NCI-H128 (cell line): ENCODE data around the gene ATP6V0D1.
"Not testable (repeated sequence)": the region's sequence is repeated elsewhere in the genome, so short reads cannot be mapped to it uniquely, and the experiment has no call there.

Source experiments
- DNase-seq: peaks from one replicate; lab custom pipeline; 2025; ENCODE audit not compliant: unreplicated experiment; lab: John Stamatoyannopoulos, UW

The ATP6V0D1 gene

GRCh38 chr16:67429799-67430503, 51.0 kb downstream of the ATP6V0D1 start:
- DNase-seq: no peak

- DNase-seq: no peak
Observed at GRCh38 chr16:67429053-67429798, 51.7 kb downstream of the ATP6V0D1 start.

GRCh38 chr16:67428146-67428731, 52.7 kb downstream of the ATP6V0D1 start:
- DNase-seq: peak; percentile 43

- DNase-seq: no peak
Observed at GRCh38 chr16:67426950-67427349, 54.0 kb downstream of the ATP6V0D1 start.

GRCh38 chr16:67426022-67426421, 54.9 kb downstream of the ATP6V0D1 start:
- DNase-seq: no peak

GRCh38 chr16:67425580-67425979, 55.4 kb downstream of the ATP6V0D1 start:
- no peak for DNase-seq

- no peak for DNase-seq
Observed at GRCh38 chr16:67425061-67425460, 55.9 kb downstream of the ATP6V0D1 start.

GRCh38 chr16:67424261-67424615, 56.7 kb downstream of the ATP6V0D1 start:
- no peak for DNase-seq

GRCh38 chr16:67423611-67424260, 57.2 kb downstream of the ATP6V0D1 start:
- no peak for DNase-seq

GRCh38 chr16:67423015-67423414, 57.9 kb downstream of the ATP6V0D1 start:
- no peak for DNase-seq

GRCh38 chr16:67421030-67421429, 59.9 kb downstream of the ATP6V0D1 start:
- DNase-seq: no peak

GRCh38 chr16:67419931-67420330, 61.0 kb downstream of the ATP6V0D1 start:
- DNase-seq: no peak

- no peak for DNase-seq
Observed at GRCh38 chr16:67419502-67419901, 61.5 kb downstream of the ATP6V0D1 start.

- DNase-seq: no peak
Observed at GRCh38 chr16:67417333-67418061, 63.5 kb downstream of the ATP6V0D1 start.

- peak; percentile 29 for DNase-seq
Observed at GRCh38 chr16:67415872-67416793, 64.8 kb downstream of the ATP6V0D1 start, which contains the start of gene ZDHHC1. Gene ZDHHC1, minus strand, starts transcription at chr16:67416477. Its CDS starts 8,702 bp downstream, at chr16:67407775.

GRCh38 chr16:67415421-67415820, 65.5 kb downstream of the ATP6V0D1 start:
- not testable (repeated sequence) for DNase-seq

GRCh38 chr16:67413978-67414911, 66.7 kb downstream of the ATP6V0D1 start:
- DNase-seq: no peak

- no peak for DNase-seq
Observed at GRCh38 chr16:67412294-67412693, 68.7 kb downstream of the ATP6V0D1 start.

GRCh38 chr16:67411339-67411738, 69.6 kb downstream of the ATP6V0D1 start:
- DNase-seq: no peak
